Activated T-cell treated with anti-CD3 and anti-CD28 coated beads, Interleukin-2, amount 50 U/mL, for 48 hours (primary cell): Measurements from ENCODE around the gene HOATZ.
A peak's percentile ranks its signal among the peaks of the same experiment; 100 is the strongest.

Source experiments
- DNase-seq, 2 experiments: peaks; one replicate each; pipeline ENCODE4 v3.0.0-alpha.2; 2020

HOATZ gene

DNA sequence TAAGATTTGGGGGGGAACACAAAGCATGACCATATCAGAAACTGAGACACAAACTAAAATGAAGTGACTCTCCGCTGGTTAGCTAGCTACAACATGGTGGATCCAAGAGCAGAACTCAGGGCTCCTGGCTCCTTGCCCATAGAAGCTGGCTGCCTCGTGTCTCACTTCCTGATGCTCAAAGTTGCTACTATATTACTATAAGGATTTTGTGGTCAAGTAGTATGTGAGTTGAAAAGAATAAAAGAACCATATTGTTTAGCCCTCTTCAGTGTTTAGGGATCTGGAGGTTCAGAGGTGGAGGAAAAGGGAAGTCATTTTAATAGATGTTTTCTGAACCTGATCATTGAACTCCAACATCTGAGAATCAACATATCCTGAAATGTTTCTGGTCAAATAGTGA is 70.8 kb downstream of the HOATZ start:
- no peak for DNase-seq

GRCh38 chr11:111586388-111586831 is 71.8 kb downstream of the HOATZ start:
- DNase-seq, result peak in 1 of 2 experiments; percentile 28
